HEK293 (cell line): ENCODE data around the gene SLC35E4.

Source experiments
- GLI2 ChIP-seq: fragments of 450-650 bp; formaldehyde crosslinking; IDR thresholded peaks from 2 replicates; pipeline ENCODE4; 2017; ENCODE audit warnings: missing biosample characterization, missing genetic modification characterization, low read depth, borderline replicate concordance
- GLI4 ChIP-seq: fragments of 450-650 bp; formaldehyde crosslinking; IDR thresholded peaks from 2 replicates; pipeline ENCODE4 v1.5.1; 2016; ENCODE audit warnings: missing biosample characterization, missing genetic modification characterization
- GLIS2 ChIP-seq: fragments of 450-650 bp; formaldehyde crosslinking; IDR thresholded peaks from 2 replicates; pipeline ENCODE4 v1.5.1; 2016; ENCODE audit warnings: missing biosample characterization, missing genetic modification characterization
- HOXD13 ChIP-seq: sonication (generic); formaldehyde crosslinking; IDR thresholded peaks from 2 replicates; pipeline ENCODE4 v1.8.0; 2022; ENCODE audit warnings: missing genetic modification reagents, borderline replicate concordance
- KLF9 ChIP-seq: fragments of 450-650 bp; formaldehyde crosslinking; IDR thresholded peaks from 2 replicates; pipeline ENCODE4 v1.5.1; 2016; ENCODE audit warnings: missing biosample characterization, missing genetic modification characterization, low read depth
- PATZ1 ChIP-seq: fragments of 450-650 bp; formaldehyde crosslinking; IDR thresholded peaks from 2 replicates; pipeline ENCODE4 v1.5.1; 2016; ENCODE audit warnings: missing biosample characterization, missing genetic modification characterization
- PRDM10 ChIP-seq: fragments of 450-650 bp; formaldehyde crosslinking; IDR thresholded peaks from 2 replicates; pipeline ENCODE4 v1.5.1; 2016; ENCODE audit warnings: missing biosample characterization, missing genetic modification characterization
- RBAK ChIP-seq: fragments of 450-650 bp; formaldehyde crosslinking; IDR thresholded peaks from 2 replicates; pipeline ENCODE4 v1.5.1; 2016; ENCODE audit warnings: missing biosample characterization, missing genetic modification characterization
- SCRT1 ChIP-seq: fragments of 450-650 bp; formaldehyde crosslinking; IDR thresholded peaks from 2 replicates; pipeline ENCODE4 v1.5.1; 2016; ENCODE audit warnings: missing biosample characterization, missing genetic modification characterization, borderline replicate concordance
- SP7 ChIP-seq: fragments of 450-650 bp; formaldehyde crosslinking; IDR thresholded peaks from 2 replicates; pipeline ENCODE4 v1.5.1; 2016; ENCODE audit warnings: missing biosample characterization, missing genetic modification characterization
- ZBTB8A ChIP-seq: fragments of 450-650 bp; formaldehyde crosslinking; IDR thresholded peaks from 2 replicates; pipeline ENCODE4 v1.5.1; 2016; ENCODE audit warnings: missing biosample characterization, missing genetic modification characterization
- ZFP3 ChIP-seq: fragments of 450-650 bp; formaldehyde crosslinking; IDR thresholded peaks from 2 replicates; pipeline ENCODE4 v1.5.1; 2016; ENCODE audit warnings: low read depth, missing biosample characterization, missing genetic modification characterization
- ZNF132 ChIP-seq: fragments of 450-650 bp; formaldehyde crosslinking; IDR thresholded peaks from 2 replicates; pipeline ENCODE4 v1.5.1; 2017; ENCODE audit warnings: missing biosample characterization, missing genetic modification characterization, borderline replicate concordance
- ZNF174 ChIP-seq: fragments of 450-650 bp; formaldehyde crosslinking; IDR thresholded peaks from 2 replicates; pipeline ENCODE4 v1.5.0; 2017; ENCODE audit warnings: missing biosample characterization, mild to moderate bottlenecking, missing genetic modification characterization
- ZNF223 ChIP-seq: fragments of 450-650 bp; formaldehyde crosslinking; IDR thresholded peaks from 2 replicates; pipeline ENCODE4 v1.5.1; 2016; ENCODE audit warnings: missing biosample characterization, missing genetic modification characterization
- ZNF274 ChIP-seq, 2 experiments: fragments of 200-500 bp in 1 of 2; fragments of 450-650 bp in 1 of 2; sonication (Bioruptor generic) in 1 of 2; formaldehyde crosslinking in 1 of 2; IDR thresholded peaks; 2 replicates each; pipeline versions ENCODE4 v1.5.1 to v1.6.1; 2014 to 2016; ENCODE audit warnings: borderline replicate concordance in 1 of 2, inconsistent platforms in 1 of 2, low read length in 1 of 2, missing biosample characterization in 1 of 2, missing genetic modification characterization in 1 of 2
- ZNF280C ChIP-seq: fragments of 450-650 bp; formaldehyde crosslinking; IDR thresholded peaks from 2 replicates; pipeline ENCODE4 v1.5.1; 2016; ENCODE audit warnings: missing biosample characterization, missing genetic modification characterization
- ZNF311 ChIP-seq: fragments of 450-650 bp; formaldehyde crosslinking; IDR thresholded peaks from 2 replicates; pipeline ENCODE4 v1.5.1; 2017; ENCODE audit warnings: missing biosample characterization, missing genetic modification characterization, borderline replicate concordance
- ZNF341 ChIP-seq: fragments of 450-650 bp; formaldehyde crosslinking; IDR thresholded peaks from 2 replicates; pipeline ENCODE4; 2016; ENCODE audit warnings: low read depth, missing biosample characterization, missing genetic modification characterization
- ZNF48 ChIP-seq: fragments of 450-650 bp; formaldehyde crosslinking; IDR thresholded peaks from 2 replicates; pipeline ENCODE4 v1.5.1; 2016; ENCODE audit warnings: missing biosample characterization, missing genetic modification characterization
- ZNF529 ChIP-seq: fragments of 450-650 bp; formaldehyde crosslinking; IDR thresholded peaks from 2 replicates; pipeline ENCODE4 v1.5.1; 2017; ENCODE audit warnings: missing genetic modification characterization, missing biosample characterization; ENCODE audit not compliant: insufficient replicate concordance
- ZNF530 ChIP-seq: fragments of 450-650 bp; formaldehyde crosslinking; IDR thresholded peaks from 2 replicates; pipeline ENCODE4 v1.5.1; 2016; ENCODE audit warnings: low read depth, missing biosample characterization, missing genetic modification characterization
- ZNF549 ChIP-seq: fragments of 450-650 bp; IDR thresholded peaks from 2 replicates; pipeline ENCODE4 v1.5.1; 2018; ENCODE audit warnings: missing biosample characterization, missing genetic modification characterization, mild to moderate bottlenecking, inconsistent platforms, moderate library complexity
- ZNF571 ChIP-seq: fragments of 450-650 bp; formaldehyde crosslinking; IDR thresholded peaks from 2 replicates; pipeline ENCODE4 v1.5.0; 2017; ENCODE audit warnings: missing biosample characterization, missing genetic modification characterization
- ZNF585B ChIP-seq: fragments of 450-650 bp; formaldehyde crosslinking; IDR thresholded peaks from 2 replicates; pipeline ENCODE4 v1.5.1; 2016; ENCODE audit warnings: missing biosample characterization, missing genetic modification characterization
- ZNF623 ChIP-seq: fragments of 450-650 bp; formaldehyde crosslinking; IDR thresholded peaks from 2 replicates; pipeline ENCODE4 v1.5.1; 2016; ENCODE audit warnings: missing biosample characterization, missing genetic modification characterization
- ZNF670 ChIP-seq: fragments of 450-650 bp; formaldehyde crosslinking; IDR thresholded peaks from 2 replicates; pipeline ENCODE4 v1.5.1; 2016; ENCODE audit warnings: missing biosample characterization, missing genetic modification characterization, low read depth
- ZNF837 ChIP-seq: fragments of 450-650 bp; formaldehyde crosslinking; IDR thresholded peaks from 2 replicates; pipeline ENCODE4 v1.5.1; 2016; ENCODE audit warnings: missing biosample characterization, missing genetic modification characterization
- ZNF843 ChIP-seq: fragments of 450-650 bp; formaldehyde crosslinking; IDR thresholded peaks from 2 replicates; pipeline ENCODE4 v1.5.1; 2016; ENCODE audit warnings: missing biosample characterization, missing genetic modification characterization
- ZSCAN30 ChIP-seq: fragments of 450-650 bp; IDR thresholded peaks from 2 replicates; pipeline ENCODE4 v1.5.1; 2018; ENCODE audit warnings: missing biosample characterization, mild to moderate bottlenecking, missing genetic modification characterization, moderate library complexity
- ZSCAN5A ChIP-seq: fragments of 450-650 bp; formaldehyde crosslinking; IDR thresholded peaks from 2 replicates; pipeline ENCODE4 v1.5.1; 2016; ENCODE audit warnings: missing biosample characterization, missing genetic modification characterization

The SLC35E4 gene

GRCh38 chr22:30634471-30635233 lies 929 bp upstream of the SLC35E4 start (continued):
- TF ChIP-seq ZNF274 (IDR thresholded peaks at IDR 0.05; ENCODE audit: low read length): no peak
- TF ChIP-seq ZNF274 (tag by site-specific recombination; IDR thresholded peaks at IDR 0.05; ENCODE audit: borderline replicate concordance): no peak
- no peak for TF ChIP-seq ZNF223 (tag by site-specific recombination)
- TF ChIP-seq ZNF530: no peak
- TF ChIP-seq GLI2 (tag by site-specific recombination): no peak
- TF ChIP-seq PATZ1 (tag by site-specific recombination): no peak
- TF ChIP-seq ZSCAN30: no peak; the same call in 1 of the 2 replicates
- TF ChIP-seq ZFP3 (tag by site-specific recombination): no peak
- TF ChIP-seq GLIS2 (tag by site-specific recombination): no peak
- peak; percentile 57; the same call in 1 of the 2 replicates for TF ChIP-seq ZBTB8A
- no peak for TF ChIP-seq ZNF529
- no peak; the same call in 1 of the 2 replicates for TF ChIP-seq PRDM10 (tag by site-specific recombination)
- no peak for TF ChIP-seq ZNF341 (tag by site-specific recombination)
- no peak for TF ChIP-seq RBAK (tag by site-specific recombination)
- TF ChIP-seq SP7 (tag by site-specific recombination): peak; percentile 40
- no peak for TF ChIP-seq ZNF48 (tag by site-specific recombination)
- no peak for TF ChIP-seq ZNF549 (tag by site-specific recombination)
- no peak for TF ChIP-seq ZNF280C (tag by site-specific recombination)
- TF ChIP-seq KLF9: no peak
- TF ChIP-seq ZNF585B (tag by site-specific recombination): no peak
- TF ChIP-seq SCRT1 (tag by site-specific recombination): no peak; the same call in 1 of the 2 replicates
- no peak for TF ChIP-seq ZNF670
- TF ChIP-seq ZNF174: no peak
- TF ChIP-seq ZNF571 (tag by site-specific recombination): no peak
- TF ChIP-seq GLI4 (tag by site-specific recombination): no peak
- no peak for TF ChIP-seq ZNF623
- no peak for TF ChIP-seq ZNF843 (tag by site-specific recombination)
- no peak for TF ChIP-seq ZNF311
- TF ChIP-seq ZNF837: no peak
- TF ChIP-seq ZNF132 (tag by site-specific recombination): no peak
- TF ChIP-seq HOXD13: no peak
- no peak for TF ChIP-seq ZSCAN5A (tag by site-specific recombination)
